ENCODE results near the gene NEK2.
"Not testable (repeated sequence)": the region's sequence is repeated elsewhere in the genome, so short reads cannot be mapped to it uniquely, and the experiment has no call there.

Gene NEK2

GRCh38 chr1:211638689-211639101, 36.7 kb downstream of the NEK2 start:
- no peak overlapping the region for H3K4me3 ChIP-seq (replicated peaks in 1 of 2; ENCODE audit: low read depth in 2 of 2, low read length in 2 of 2)
- TF ChIP-seq, protein P1, sequence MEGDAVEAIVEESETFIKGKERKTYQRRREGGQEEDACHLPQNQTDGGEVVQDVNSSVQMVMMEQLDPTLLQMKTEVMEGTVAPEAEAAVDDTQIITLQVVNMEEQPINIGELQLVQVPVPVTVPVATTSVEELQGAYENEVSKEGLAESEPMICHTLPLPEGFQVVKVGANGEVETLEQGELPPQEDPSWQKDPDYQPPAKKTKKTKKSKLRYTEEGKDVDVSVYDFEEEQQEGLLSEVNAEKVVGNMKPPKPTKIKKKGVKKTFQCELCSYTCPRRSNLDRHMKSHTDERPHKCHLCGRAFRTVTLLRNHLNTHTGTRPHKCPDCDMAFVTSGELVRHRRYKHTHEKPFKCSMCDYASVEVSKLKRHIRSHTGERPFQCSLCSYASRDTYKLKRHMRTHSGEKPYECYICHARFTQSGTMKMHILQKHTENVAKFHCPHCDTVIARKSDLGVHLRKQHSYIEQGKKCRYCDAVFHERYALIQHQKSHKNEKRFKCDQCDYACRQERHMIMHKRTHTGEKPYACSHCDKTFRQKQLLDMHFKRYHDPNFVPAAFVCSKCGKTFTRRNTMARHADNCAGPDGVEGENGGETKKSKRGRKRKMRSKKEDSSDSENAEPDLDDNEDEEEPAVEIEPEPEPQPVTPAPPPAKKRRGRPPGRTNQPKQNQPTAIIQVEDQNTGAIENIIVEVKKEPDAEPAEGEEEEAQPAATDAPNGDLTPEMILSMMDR (IDR thresholded peaks at IDR 0.05; ENCODE audit: low read depth, low read length), result no peak
- DNase-seq (ENCODE audit: low read depth in 2 of 2), result peak; percentile 63 to 64

DNA sequence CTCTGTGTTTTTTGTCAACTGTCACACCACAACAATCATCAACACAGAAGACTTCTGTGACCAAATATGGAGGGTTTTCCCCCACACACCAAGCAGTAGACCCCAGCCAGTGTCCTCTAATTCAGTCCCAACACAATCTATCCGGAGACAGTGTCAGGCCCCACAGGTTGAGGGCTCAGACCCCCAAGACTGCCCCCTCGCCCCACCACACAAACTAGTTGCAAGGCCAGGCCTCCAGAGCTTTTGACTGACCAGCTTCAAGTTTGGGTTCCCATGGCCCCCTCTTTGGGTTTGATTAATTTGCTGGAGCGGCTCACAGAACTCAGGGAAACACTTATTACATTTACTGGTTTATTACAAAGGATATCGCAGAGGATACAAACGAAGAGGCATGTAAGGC, 37.2 kb downstream of the NEK2 start:
- H3K4me3 ChIP-seq (replicated peaks in 1 of 2; ENCODE audit: low read depth in 2 of 2, low read length in 2 of 2), result no peak overlapping the region
- TF ChIP-seq, protein P1 (IDR thresholded peaks at IDR 0.05; ENCODE audit: low read depth, low read length), result no peak
- no peak for DNase-seq (ENCODE audit: low read depth in 2 of 2)

DNA sequence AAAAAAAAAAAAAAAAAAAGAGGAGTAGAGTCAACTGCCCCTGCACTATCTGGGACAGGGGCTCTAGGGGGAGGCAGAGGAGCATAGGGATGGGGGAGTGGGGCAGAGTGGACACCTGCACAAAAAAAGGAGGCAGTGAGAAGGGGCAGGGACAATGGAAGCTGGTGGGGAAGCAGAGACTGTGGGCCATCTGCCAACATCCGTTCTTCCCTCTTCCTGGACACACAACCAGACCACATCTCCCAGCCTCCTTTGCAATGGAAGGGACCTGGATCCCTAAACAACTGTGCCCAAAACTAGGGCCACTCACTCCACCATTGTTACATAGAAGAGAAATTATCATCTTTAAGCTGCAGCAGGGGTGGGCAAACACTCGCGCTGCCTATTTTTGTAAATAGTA, 38.4 kb downstream of the NEK2 start:
- DNase-seq (ENCODE audit: low read depth in 2 of 2), result no peak
- H3K4me3 ChIP-seq (replicated peaks in 1 of 2; ENCODE audit: low read depth in 2 of 2, low read length in 2 of 2), result no peak overlapping the region
- TF ChIP-seq, protein P1 (IDR thresholded peaks at IDR 0.05; ENCODE audit: low read depth, low read length), result no peak

DNA sequence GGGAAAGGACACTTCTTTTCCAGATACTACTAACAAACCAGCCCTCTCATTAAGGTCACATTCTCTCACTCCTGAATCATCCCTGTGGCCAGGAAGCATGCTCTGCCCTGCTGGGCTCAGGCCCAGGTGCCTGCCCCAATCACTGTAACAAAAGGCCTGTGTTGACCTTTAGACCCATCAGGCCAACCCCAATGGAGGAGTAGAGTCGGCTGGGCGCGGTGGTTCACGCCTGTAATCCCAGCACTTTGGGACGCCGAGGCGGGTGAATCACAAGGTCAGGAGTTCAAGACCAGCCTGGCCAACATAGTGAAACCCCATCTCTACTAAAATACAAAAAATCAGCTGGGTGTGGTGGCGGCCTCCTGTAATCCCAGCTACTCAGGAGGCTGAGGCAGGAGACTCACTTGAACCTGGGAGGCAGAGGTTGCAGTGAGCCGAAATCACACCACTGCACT, 38.8 kb downstream of the NEK2 start:
- peak in 1 of 2 donors; percentile 79 for DNase-seq (ENCODE audit: low read depth in 2 of 2)
- H3K4me3 ChIP-seq (replicated peaks in 1 of 2; ENCODE audit: low read depth in 2 of 2, low read length in 2 of 2), result not testable (repeated sequence)

DNA sequence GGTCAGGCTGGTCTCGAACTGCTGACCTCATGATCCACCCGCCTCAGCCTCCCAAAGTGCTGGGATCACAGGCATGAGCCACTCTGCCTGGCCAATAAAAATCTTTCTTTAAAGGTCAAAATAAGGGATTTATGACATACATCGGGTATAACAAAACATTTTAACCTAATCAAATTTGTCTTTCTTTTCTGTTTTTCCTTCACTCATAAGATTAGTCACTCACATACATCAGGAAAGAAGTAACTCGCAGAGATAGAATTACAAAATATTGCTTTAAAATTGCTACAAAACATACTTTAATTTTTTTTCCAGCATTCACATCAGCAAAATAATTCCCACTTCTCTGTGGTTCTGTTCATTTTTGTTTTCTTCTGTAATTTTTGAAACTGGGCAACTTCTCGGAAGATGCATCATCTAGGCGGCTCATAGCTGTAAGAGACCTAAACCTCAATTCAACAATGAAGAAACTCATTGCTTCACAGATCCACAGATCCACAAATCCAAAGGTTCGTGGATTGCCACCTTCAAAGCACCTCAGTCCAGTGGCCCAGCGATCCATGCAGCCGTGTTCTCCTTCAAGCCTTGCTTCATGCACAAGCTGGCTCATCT, 39.7 kb downstream of the NEK2 start:
- no peak overlapping the region for H3K4me3 ChIP-seq (replicated peaks in 1 of 2; ENCODE audit: low read depth in 2 of 2, low read length in 2 of 2)
- DNase-seq (ENCODE audit: low read depth in 2 of 2), result peak in 1 of 2 donors; percentile 50
- TF ChIP-seq, protein P1 (IDR thresholded peaks at IDR 0.05; ENCODE audit: low read depth, low read length), result no peak

DNA sequence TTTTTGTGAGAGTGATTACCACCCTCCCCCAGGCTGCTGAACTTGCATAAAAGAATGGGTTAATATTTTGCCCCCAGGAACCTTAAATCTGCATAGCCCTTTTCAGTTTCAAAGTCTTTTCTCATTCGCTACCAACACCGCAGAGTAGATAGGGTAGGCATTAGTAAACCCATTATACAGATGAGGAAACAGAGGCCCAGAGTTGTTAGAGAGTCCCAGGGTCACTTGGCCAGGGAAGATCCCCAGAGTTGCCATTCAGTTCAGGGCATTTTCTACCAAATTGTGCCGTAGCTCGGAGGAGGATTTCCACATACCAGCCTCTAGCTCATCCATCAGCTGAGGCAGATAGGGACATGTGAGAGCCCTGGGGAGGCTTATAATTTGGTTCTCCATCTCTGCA, 40.5 kb downstream of the NEK2 start:
- TF ChIP-seq, protein P1 (IDR thresholded peaks at IDR 0.05; ENCODE audit: low read depth, low read length), result no peak
- DNase-seq (ENCODE audit: low read depth in 2 of 2), result no peak
- H3K4me3 ChIP-seq (replicated peaks in 1 of 2; ENCODE audit: low read depth in 2 of 2, low read length in 2 of 2), result no peak overlapping the region

GRCh38 chr1:211634461-211634860, 41.0 kb downstream of the NEK2 start:
- no peak overlapping the region for H3K4me3 ChIP-seq (replicated peaks in 1 of 2; ENCODE audit: low read depth in 2 of 2, low read length in 2 of 2)
- DNase-seq (ENCODE audit: low read depth in 2 of 2), result no peak
- TF ChIP-seq, protein P1 (IDR thresholded peaks at IDR 0.05; ENCODE audit: low read depth, low read length), result no peak
